ENCODE results near the gene CIART. TPM values are rescaled to one million over a fixed set of nuclear protein-coding genes. Genes with fewer than 3 reads are reported as not detected.

The CIART gene
- total RNA-seq: 5.1 and 6.3 TPM in 2 replicates

GRCh38 chr1:150281758-150282557 is at the start of gene CIART:
CIART (plus strand) TSS chr1:150282554; CDS start chr1:150283268, 714 bp downstream.

DNA sequence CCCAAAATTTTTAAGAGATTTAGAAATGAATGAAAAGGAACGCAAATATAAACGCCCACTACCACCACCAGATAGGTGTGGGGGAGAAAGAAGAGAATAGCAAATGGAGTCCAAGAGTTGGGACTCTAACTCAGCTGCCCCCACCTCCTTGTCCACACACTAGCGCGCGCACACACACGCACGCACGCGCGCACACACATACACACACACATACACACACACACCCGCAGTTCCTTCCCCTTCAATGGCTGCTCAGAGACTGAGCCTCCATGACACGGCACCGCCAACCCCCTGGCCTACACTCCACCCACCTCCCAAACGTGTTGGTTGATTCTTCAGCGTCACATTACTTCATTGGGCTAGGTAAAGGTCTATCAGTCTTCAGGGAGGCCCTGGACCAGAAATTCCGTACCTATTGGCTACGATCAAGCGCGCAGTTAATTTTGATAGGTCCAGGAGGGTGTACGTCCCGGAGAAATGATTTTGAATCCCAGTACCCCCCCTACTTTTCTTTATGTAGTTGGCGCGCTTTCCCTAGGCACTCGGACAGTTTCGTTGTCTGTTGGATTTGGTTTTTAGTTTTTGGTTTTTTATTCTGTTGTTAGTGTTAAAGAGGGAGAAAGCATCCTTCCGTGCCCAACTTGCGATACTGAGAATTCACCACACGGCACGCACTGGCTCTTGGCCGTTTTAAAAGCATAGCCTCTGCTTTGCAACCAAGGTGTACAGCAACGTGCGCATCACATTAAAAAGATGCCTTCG is 46.3 kb upstream of the CIART start, which contains the start of gene ANP32E:
Gene ANP32E (minus strand): TSS at position 261 of the 762 bp plus-strand sequence. CDS start 326 bp downstream, outside the sequence.

DNA sequence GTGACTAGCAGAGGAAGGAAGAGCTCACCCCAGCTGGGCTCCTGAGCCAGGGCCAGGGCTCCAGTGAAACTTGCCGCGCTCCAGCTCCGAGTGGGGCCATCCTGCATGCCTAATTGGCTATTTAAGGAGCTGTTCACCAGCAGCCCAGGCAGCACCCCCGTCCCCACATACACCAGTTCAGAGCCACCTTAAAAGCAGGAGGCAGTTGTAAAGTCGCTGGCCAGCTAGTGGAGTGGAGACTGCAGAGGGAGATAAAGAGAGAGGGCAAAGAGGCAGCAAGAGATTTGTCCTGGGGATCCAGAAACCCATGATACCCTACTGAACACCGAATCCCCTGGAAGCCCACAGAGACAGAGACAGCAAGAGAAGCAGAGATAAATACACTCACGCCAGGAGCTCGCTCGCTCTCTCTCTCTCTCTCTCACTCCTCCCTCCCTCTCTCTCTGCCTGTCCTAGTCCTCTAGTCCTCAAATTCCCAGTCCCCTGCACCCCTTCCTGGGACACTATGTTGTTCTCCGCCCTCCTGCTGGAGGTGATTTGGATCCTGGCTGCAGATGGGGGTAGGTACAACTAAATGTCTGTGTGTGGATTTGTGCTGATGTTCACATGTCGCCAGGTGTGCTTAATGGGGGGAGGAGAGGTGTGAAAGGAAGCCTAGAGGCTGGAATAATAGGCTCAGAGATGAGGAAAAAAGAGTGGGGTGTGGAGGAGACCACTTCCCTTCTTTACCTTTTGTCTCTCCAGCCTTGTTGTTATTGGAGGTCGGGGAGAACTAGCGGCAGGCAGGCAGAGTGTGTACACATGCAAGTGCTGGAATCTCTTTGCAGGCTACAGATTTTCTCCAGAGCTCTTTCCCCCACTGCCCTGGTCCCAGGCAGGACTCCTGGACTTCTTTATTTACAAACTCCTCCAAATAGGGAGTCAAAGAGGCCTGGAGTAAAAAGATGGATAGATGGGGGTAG is 24.4 kb upstream of the CIART start, which contains the start of gene CA14:
Gene CA14 (plus strand): TSS at position 151 of the 962 bp plus-strand sequence. CDS start 355 bp downstream, at position 506.

DNA sequence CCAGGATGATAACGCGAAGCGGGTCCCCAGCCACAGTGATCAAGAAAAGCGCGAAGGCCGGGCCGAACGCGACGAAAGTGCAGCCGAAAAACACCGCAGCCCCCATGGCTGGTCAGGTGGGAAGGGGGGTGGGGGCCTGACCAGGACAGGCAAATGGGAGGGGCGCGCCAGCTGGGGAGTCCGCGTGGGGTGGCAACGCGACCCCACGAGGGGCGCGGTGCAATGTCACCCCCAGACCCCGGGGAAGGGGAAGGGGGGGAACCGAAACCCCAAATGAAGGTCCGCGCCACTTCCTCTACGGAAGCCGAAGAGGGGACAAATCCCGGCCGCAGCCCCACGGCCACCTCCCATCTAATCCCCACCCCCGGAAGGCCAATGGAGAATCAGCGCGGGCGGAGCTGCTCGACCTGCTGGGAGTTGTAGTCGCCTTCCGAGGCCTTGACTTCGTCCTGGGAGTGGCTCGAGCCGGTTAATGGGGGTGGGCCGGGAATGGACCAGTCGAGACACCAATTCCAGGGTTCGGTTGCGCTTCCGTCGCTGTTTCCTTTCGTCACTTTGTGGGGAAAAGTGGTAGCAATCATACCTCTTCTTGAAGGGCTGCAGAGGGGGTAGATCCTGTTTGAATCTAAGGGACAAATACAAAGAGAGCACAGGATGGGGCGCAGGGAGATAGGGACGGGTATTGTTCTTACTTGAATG is 13.5 kb upstream of the CIART start, which contains the start of gene APH1A:
Gene APH1A (minus strand): TSS at position 312 of the 699 bp plus-strand sequence. CDS start 206 bp downstream, at position 106.

DNA sequence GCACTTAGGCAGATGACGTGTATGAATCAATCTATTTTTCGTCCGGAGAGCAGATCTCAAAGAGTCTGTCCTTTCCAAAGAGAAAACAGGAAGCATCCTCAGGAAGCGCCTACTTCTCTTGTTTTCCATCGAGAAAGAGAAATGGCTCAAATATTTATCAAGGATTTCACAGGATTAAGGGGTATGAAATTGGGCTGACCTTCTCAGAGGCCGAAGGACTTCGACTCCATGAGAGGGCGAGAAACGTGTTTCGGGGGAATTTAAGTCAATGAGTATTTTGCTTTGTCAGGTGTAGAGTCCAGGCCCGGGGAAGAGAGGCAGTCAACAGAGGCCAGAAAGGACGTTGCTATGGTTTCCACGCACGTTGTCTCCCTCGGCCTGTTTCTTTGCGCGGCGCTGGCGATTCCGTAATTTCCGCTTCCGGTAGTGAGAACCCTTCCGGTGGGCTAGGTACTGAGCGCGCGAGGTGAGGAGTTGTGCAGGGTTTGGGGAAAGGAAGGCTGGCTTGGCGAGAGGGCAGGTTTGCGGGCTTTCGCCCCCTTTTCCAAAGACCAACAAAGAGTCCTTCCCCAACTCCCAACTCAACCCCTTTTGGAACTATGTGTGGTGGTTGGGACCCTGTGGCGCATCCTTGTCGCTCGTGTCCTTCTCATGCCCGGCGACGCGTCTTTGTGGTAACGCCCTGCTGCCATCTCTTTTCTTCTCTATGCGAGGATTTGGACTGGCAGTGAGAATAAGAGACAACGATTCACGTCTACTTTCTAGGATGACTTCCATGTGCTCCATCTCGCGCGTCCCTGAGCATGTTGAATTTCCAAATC is 11.3 kb downstream of the CIART start, which contains the start of gene MRPS21:
Gene MRPS21 (plus strand): TSS at position 429 of the 821 bp plus-strand sequence. CDS start 506 bp downstream, outside the sequence.

Other genes with a start within 250 kb of the CIART start
- 18.8 and 19.8 TPM in 2 replicates for gene VPS45, start 214.8 kb upstream of the CIART start, total RNA-seq
- 3.8 and 18.3 TPM in 2 replicates for gene PLEKHO1, start 132.6 kb upstream of the CIART start, total RNA-seq
- gene ANP32E, start 46.4 kb upstream of the CIART start, total RNA-seq: 11.1 and 11.5 TPM in 2 replicates
- not detected in 2 replicates for gene CA14, start 24.8 kb upstream of the CIART start, total RNA-seq
- gene APH1A, start 13.5 kb upstream of the CIART start, total RNA-seq: 121 and 161 TPM in 2 replicates
- gene C1orf54, start 9.8 kb upstream of the CIART start, total RNA-seq: 0.48 and 0.85 TPM in 2 replicates
- 35.8 and 37.8 TPM in 2 replicates for gene MRPS21, start 11.3 kb downstream of the CIART start, total RNA-seq
- gene PRPF3, start 39.0 kb downstream of the CIART start, total RNA-seq: 21.4 and 23.9 TPM in 2 replicates
- gene RPRD2, start 81.6 kb downstream of the CIART start, total RNA-seq: 5.5 and 7.5 TPM in 2 replicates
- 17.8 and 23.4 TPM in 2 replicates for gene TARS2, start 204.9 kb downstream of the CIART start, total RNA-seq
- gene ECM1, start 225.6 kb downstream of the CIART start, total RNA-seq: 0.96 and 13.9 TPM in 2 replicates
- not detected in 2 replicates for gene FALEC, start 233.2 kb downstream of the CIART start, total RNA-seq

All from tracheal epithelial cell (primary cell).